Cardiac muscle cell (in vitro differentiated cells and primary cell): ENCODE data around the gene ABTB1. TPM values are rescaled to one million over a fixed set of nuclear protein-coding genes. Genes with fewer than 3 reads are reported as not detected.

Experiments used
- DNase-seq, 2 donors: peaks; one replicate each; pipeline versions ENCODE4 v3.0.0 to v3.0.0-alpha.2; 2010 to 2017; ENCODE audit warnings: low read depth in 1 of 2, low spot score in 1 of 2
- H3K27ac ChIP-seq: fragments of 200-600 bp; sonication (generic); 2 replicates; pipeline ENCODE4 v1.5.1; 2016
- H3K27me3 ChIP-seq: fragments of 200-600 bp; sonication (generic); 2 replicates; pipeline ENCODE4 v1.6.0; 2016; ENCODE audit warnings: control low read depth
- H3K36me3 ChIP-seq: fragments of 200-600 bp; sonication (generic); 2 replicates; pipeline ENCODE4 v1.5.1; 2016; ENCODE audit warnings: control low read depth
- H3K4me1 ChIP-seq: fragments of 200-600 bp; sonication (generic); 2 replicates; pipeline ENCODE4 v1.8.1; 2017; ENCODE audit warnings: low read depth, mild to moderate bottlenecking, mixed run types
- H3K4me3 ChIP-seq: fragments of 200-600 bp; sonication (generic); 2 replicates; pipeline ENCODE4 v1.5.1; 2016; ENCODE audit warnings: mild to moderate bottlenecking
- H3K9me3 ChIP-seq: fragments of 200-600 bp; sonication (generic); 2 replicates; pipeline ENCODE4 v1.5.1; 2017; ENCODE audit warnings: low read depth, mild to moderate bottlenecking, control low read depth
- polyA plus RNA-seq: library from polyadenylated mRNA; unstranded; fragments of >200 nt; fragmentation: Nextera tagmentation; extraction: Ambion mirVana; gene quantifications from 2 replicates; pipeline ENCODE4 v1.2.1, GENCODE V29; 2016
- total RNA-seq: library from RNA; depleted of rRNA; stranded (reverse); fragments of >200 nt; gene quantifications from 2 replicates; pipeline ENCODE4 v1.2.3, GENCODE V29; 2016
- TF ChIP-seq, protein P1 (sequence below): IDR thresholded peaks from 2 replicates; pipeline ENCODE4 v1.5.1; 2012; ENCODE audit warnings: low read depth, mild to moderate bottlenecking, low read length

Gene ABTB1
- total and polyA plus RNA-seq, 2 experiments from 2014 or later: 8.0 to 17.1 TPM

DNA sequence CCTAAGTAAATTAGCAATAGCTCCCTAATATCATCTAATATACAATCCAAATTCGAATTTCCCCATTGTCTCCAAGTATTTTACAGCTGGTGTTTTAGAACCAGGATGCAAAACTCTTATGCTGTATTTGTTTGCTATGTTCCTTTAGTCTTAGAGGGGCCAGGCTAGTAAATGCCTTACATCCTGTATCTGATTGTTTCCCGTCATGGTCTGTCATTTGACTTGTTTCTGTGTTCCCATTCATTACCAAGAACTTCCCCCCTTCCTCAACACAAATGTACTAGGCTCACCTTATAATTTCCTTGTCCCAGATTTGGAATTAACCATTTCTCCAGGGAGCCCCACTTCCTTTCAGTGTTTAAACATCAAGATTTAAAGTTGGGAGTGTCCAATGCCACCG lies 54.1 kb downstream of the ABTB1 start:
- Histone ChIP-seq H3K4me1 (peaks cover 21% of the 10 kb centered on the region), H3K4me3 (no peak overlapping the region), H3K9me3 (no peaks in the 10 kb centered on the region), H3K36me3 (no peaks in the 10 kb centered on the region), H3K27ac (no peak overlapping the region), H3K27me3 (no peaks in the 10 kb centered on the region)
- TF ChIP-seq, protein P1, sequence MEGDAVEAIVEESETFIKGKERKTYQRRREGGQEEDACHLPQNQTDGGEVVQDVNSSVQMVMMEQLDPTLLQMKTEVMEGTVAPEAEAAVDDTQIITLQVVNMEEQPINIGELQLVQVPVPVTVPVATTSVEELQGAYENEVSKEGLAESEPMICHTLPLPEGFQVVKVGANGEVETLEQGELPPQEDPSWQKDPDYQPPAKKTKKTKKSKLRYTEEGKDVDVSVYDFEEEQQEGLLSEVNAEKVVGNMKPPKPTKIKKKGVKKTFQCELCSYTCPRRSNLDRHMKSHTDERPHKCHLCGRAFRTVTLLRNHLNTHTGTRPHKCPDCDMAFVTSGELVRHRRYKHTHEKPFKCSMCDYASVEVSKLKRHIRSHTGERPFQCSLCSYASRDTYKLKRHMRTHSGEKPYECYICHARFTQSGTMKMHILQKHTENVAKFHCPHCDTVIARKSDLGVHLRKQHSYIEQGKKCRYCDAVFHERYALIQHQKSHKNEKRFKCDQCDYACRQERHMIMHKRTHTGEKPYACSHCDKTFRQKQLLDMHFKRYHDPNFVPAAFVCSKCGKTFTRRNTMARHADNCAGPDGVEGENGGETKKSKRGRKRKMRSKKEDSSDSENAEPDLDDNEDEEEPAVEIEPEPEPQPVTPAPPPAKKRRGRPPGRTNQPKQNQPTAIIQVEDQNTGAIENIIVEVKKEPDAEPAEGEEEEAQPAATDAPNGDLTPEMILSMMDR: no peak
- DNase-seq: no peak

DNA sequence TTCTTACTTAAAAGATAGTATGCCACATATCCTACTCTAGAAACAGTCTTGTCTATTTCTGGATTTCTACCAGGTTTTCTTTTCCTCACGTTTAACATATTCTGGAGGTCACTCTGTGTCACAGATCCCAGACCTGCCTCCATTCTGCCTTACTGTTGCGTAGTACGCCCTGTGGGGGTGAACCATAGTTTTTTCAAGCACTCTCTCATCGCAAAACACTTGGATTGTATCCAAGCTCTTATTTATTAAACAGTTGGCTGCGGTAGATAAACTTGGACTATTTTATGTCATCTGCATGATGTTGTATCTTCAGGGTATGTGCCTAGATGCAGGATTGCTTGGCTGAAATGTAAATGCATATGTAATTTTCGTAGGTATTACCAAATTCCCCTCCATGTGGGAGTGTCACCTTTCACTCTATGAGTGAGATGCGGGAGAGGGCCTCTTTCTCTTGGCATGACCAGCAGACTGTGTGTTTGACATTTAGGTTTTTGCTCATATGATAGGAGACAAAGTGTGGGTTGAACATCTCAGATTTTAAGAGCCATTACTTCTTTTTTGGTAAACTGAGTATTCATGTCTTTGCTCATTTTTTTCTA lies 55.8 kb downstream of the ABTB1 start:
- Histone ChIP-seq H3K4me1 (peaks cover 14% of the 10 kb centered on the region), H3K27me3 (no peaks in the 10 kb centered on the region), H3K9me3 (no peaks in the 10 kb centered on the region), H3K36me3 (no peaks in the 10 kb centered on the region), H3K27ac (no peak overlapping the region), H3K4me3 (no peak overlapping the region)
- no peak for DNase-seq
- TF ChIP-seq, protein P1: no peak

DNA sequence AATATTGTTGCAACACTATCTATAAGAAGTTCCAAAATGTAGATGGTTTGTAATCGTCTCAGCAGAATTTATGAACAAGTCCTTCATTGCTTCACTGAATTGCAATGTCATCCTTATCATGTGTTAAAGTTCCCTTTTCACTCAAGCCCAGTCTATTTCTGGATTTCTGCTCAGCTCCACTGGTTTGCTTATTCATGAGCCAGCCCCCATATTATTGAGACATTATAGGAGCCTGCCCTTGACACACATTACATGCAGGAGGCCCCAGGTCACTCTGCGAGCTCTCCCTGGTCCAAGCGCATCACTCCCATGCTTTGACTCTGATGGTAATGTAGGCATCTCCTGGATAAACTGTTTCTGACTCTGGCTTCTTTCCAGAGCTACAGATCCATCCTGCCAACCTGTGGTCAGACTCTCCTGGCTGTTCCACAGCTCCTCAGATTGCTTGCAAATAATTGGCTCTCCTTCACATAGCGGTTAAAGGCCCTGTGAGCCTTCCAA lies 56.9 kb downstream of the ABTB1 start:
- H3K9me3 ChIP-seq: no peaks in the 10 kb centered on the region
- no peaks in the 10 kb centered on the region for H3K36me3 ChIP-seq
- no peak overlapping the region for H3K4me3 ChIP-seq
- H3K27me3 ChIP-seq: no peaks in the 10 kb centered on the region
- H3K27ac ChIP-seq: no peak overlapping the region
- TF ChIP-seq, protein P1: no peak
- DNase-seq: peak in 1 of 2 donors; percentile 43
- H3K4me1 ChIP-seq: peaks cover 14% of the 10 kb centered on the region

DNA sequence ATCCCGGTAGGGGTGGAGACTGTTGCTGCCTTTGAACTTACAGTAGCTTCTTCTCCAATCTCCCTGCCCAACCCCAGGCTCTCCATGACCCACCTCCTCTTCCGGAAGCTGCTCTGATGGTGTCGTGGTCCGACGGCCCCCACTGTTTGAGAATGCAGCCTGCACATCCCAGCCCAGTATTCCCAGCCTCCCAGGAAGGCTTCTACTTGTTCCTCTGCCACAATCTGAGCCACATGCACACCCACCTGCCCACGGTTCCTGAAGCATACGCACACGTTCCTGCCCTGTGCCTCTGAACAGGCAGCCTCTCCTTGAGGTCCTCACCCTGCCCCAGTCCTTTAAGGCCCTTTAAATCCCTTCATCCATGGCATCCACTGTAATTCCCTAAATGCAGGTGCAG lies 57.4 kb downstream of the ABTB1 start:
- Histone ChIP-seq H3K27me3 (no peaks in the 10 kb centered on the region), H3K9me3 (no peaks in the 10 kb centered on the region), H3K27ac (no peak overlapping the region), H3K36me3 (no peaks in the 10 kb centered on the region), H3K4me1 (peaks cover 14% of the 10 kb centered on the region), H3K4me3 (no peak overlapping the region)
- TF ChIP-seq, protein P1: no peak
- no peak for DNase-seq

Other genes starting within 250 kb of the ABTB1 start
- gene TPRA1, start 82.2 kb upstream of the ABTB1 start, total RNA-seq: 41.0 and 43.3 TPM in 2 replicates
- gene TPRA1, start 82.2 kb upstream of the ABTB1 start, polyA plus RNA-seq: 39.9 and 40.7 TPM in 2 replicates
- gene MCM2, start 74.5 kb upstream of the ABTB1 start, total RNA-seq: 43.5 and 76.4 TPM in 2 replicates
- gene MCM2, start 74.5 kb upstream of the ABTB1 start, polyA plus RNA-seq: 33.3 and 41.7 TPM in 2 replicates
- 18.3 and 24.9 TPM in 2 replicates for gene PODXL2, start 43.8 kb upstream of the ABTB1 start, total RNA-seq
- 16.0 and 16.3 TPM in 2 replicates for gene PODXL2, start 43.8 kb upstream of the ABTB1 start, polyA plus RNA-seq
- gene MGLL, start 149.6 kb downstream of the ABTB1 start, total RNA-seq: 1.0 and 1.1 TPM in 2 replicates
- 1.0 and 4.5 TPM in 2 replicates for gene MGLL, start 149.6 kb downstream of the ABTB1 start, polyA plus RNA-seq
- 0.14 and 0.66 TPM in 2 replicates for gene KBTBD12, start 242.3 kb downstream of the ABTB1 start, total RNA-seq
- gene KBTBD12, start 242.3 kb downstream of the ABTB1 start, polyA plus RNA-seq: 0.02 and 0.91 TPM in 2 replicates